MM.1S (cell line): ENCODE data around the gene UBQLN1.

ENCODE experiments used
- DNase-seq: peaks from one replicate; pipeline ENCODE4 v3.0.0-alpha.2; 2015
- H2AFZ ChIP-seq: fragments of 300-600 bp; sonication (generic); 2 replicates; pipeline ENCODE4 v1.6.0; 2016; ENCODE audit warnings: antibody characterized with exemption, low read length
- H3F3A ChIP-seq: fragments of 300-600 bp; sonication (generic); 2 replicates; pipeline ENCODE4 v1.6.1; 2016; ENCODE audit warnings: mild to moderate bottlenecking, antibody characterized with exemption, low read length, moderate library complexity, mixed read lengths; ENCODE audit not compliant: insufficient read depth
- H3K27ac ChIP-seq: fragments of 300-600 bp; sonication (generic); 2 replicates; pipeline ENCODE4 v1.5.1; 2016; ENCODE audit warnings: mild to moderate bottlenecking, low read length
- H3K27me3 ChIP-seq: fragments of 300-600 bp; sonication (generic); replicated peaks from 2 replicates; pipeline ENCODE4 v1.6.0; 2016; ENCODE audit warnings: low read length; ENCODE audit not compliant: insufficient read depth
- H3K36me3 ChIP-seq: fragments of 300-600 bp; sonication (generic); replicated peaks from 2 replicates; pipeline ENCODE4 v1.6.1; 2016; ENCODE audit warnings: mild to moderate bottlenecking, low read length, mixed read lengths; ENCODE audit not compliant: insufficient read depth
- H3K4me1 ChIP-seq: fragments of 300-600 bp; sonication (generic); 2 replicates; pipeline ENCODE4 v1.6.1; 2016; ENCODE audit warnings: low read length, mixed read lengths
- H3K4me2 ChIP-seq: fragments of 300-600 bp; sonication (generic); 2 replicates; pipeline ENCODE4 v1.6.0; 2016; ENCODE audit warnings: low read depth, low read length
- H3K4me3 ChIP-seq: fragments of 300-600 bp; sonication (generic); 2 replicates; pipeline ENCODE4 v1.5.1; 2016; ENCODE audit warnings: low read length, mixed read lengths
- H3K79me2 ChIP-seq: fragments of 300-600 bp; sonication (generic); 2 replicates; pipeline ENCODE4 v1.6.1; 2016; ENCODE audit warnings: mixed run types, low read length, mixed read lengths
- H3K9ac ChIP-seq: fragments of 300-600 bp; sonication (generic); 2 replicates; pipeline ENCODE4 v1.6.1; 2016; ENCODE audit warnings: low read length, mixed read lengths
- H3K9me2 ChIP-seq: fragments of 300-600 bp; sonication (generic); replicated peaks from 2 replicates; pipeline ENCODE4 v1.6.1; 2016; ENCODE audit warnings: mild to moderate bottlenecking, low read length, mixed read lengths; ENCODE audit not compliant: insufficient read depth
- H3K9me3 ChIP-seq: fragments of 300-600 bp; sonication (generic); replicated peaks from 2 replicates; pipeline ENCODE4 v1.6.1; 2016; ENCODE audit warnings: mild to moderate bottlenecking, low read length, mixed read lengths; ENCODE audit not compliant: insufficient read depth
- H4K20me1 ChIP-seq: fragments of 300-600 bp; sonication (generic); 2 replicates; pipeline ENCODE4 v1.6.1; 2016; ENCODE audit warnings: mild to moderate bottlenecking, low read length, moderate library complexity, mixed read lengths; ENCODE audit not compliant: insufficient read depth
- CTCF ChIP-seq: fragments of 300-600 bp; sonication (generic); IDR thresholded peaks from 2 replicates; pipeline ENCODE4 v1.5.1; 2016; ENCODE audit warnings: antibody characterized with exemption, low read length, mixed read lengths
- EZH2 ChIP-seq: fragments of 300-600 bp; sonication (generic); optimal IDR thresholded peaks from 2 replicates; pipeline ENCODE3; 2017; ENCODE audit warnings: low read depth, mild to moderate bottlenecking, antibody characterized with exemption, low read length, mixed read lengths
- EZH2phosphoT487 ChIP-seq: fragments of 300-600 bp; sonication (generic); IDR thresholded peaks from 2 replicates; pipeline ENCODE4 v1.6.1; 2018; ENCODE audit warnings: antibody characterized with exemption, low read length

Gene UBQLN1

DNA sequence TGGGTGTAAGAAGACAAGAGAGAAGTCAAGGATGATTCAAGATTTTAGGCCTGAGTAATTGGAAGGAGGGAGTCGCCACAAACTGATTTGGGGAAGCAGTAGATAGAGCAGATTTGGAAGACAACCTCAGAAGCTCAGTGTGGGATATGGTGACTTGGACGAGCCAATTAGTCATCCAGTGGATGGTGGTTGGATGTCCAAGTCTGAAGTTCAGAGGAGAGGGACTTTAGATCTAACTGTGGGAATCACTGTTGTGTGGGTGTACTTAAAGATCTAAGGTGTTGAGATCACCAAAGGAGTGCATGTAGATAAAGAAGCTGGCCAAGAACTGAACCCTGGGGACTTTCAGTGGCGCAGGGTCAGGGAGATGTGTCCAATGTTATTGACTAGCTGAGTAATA lies 82.6 kb downstream of the UBQLN1 start:
- H3K27ac ChIP-seq, result no peak overlapping the region
- H3K36me3 ChIP-seq, result no peaks in the 10 kb centered on the region
- H3K9ac ChIP-seq, result no peak overlapping the region
- DNase-seq, result no peak
- H4K20me1 ChIP-seq, result no peaks in the 10 kb centered on the region
- H2AFZ ChIP-seq, result no peak overlapping the region
- no peaks in the 10 kb centered on the region for H3K9me2 ChIP-seq
- H3K4me2 ChIP-seq, result no peak overlapping the region
- TF ChIP-seq EZH2phosphoT487, result no peak
- TF ChIP-seq EZH2, result no peak
- no peak for TF ChIP-seq CTCF
- peaks cover 12% of the 10 kb centered on the region for H3F3A ChIP-seq
- no peaks in the 10 kb centered on the region for H3K27me3 ChIP-seq
- 0 out of 2 replicates have a peak, but pooled peaks cover 3% of the 10 kb centered on the region for H3K79me2 ChIP-seq
- no peaks in the 10 kb centered on the region for H3K9me3 ChIP-seq
- no peak overlapping the region for H3K4me3 ChIP-seq
- H3K4me1 ChIP-seq, result peaks cover 9% of the 10 kb centered on the region

DNA sequence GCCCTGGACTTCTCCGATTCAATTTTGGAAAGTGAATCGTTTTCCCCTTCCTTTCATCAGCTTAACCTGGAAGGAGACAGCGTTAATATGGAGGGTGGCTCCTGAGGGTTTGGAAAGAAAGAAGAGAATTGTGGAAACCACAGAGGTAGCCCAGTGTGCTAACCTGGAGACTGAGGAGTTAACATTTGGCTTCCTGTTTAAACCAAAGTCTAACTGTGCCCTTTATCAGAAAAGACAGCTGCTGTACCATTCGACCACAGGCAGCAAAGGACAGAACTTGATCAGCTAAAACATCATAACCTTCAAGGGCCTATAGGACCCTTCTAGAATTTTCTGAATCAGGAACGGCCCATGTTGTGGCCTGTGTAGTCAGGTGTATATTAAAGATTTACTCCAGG lies 84.1 kb downstream of the UBQLN1 start:
- H3K9ac ChIP-seq, result peak overlapping the region; percentile 90
- H2AFZ ChIP-seq, result peak overlapping the region; percentile 96
- H3K36me3 ChIP-seq, result no peaks in the 10 kb centered on the region
- peaks cover 12% of the 10 kb centered on the region for H3F3A ChIP-seq
- H3K27ac ChIP-seq, result peak overlapping the region; percentile 85
- peak; percentile 63 for DNase-seq
- no peaks in the 10 kb centered on the region for H3K9me3 ChIP-seq
- no peaks in the 10 kb centered on the region for H3K27me3 ChIP-seq
- 0 out of 2 replicates have a peak, but pooled peaks cover 3% of the 10 kb centered on the region for H3K79me2 ChIP-seq
- H3K4me1 ChIP-seq, result peaks cover 9% of the 10 kb centered on the region
- H3K4me2 ChIP-seq, result peak overlapping the region; percentile 98
- no peak for TF ChIP-seq CTCF
- no peak for TF ChIP-seq EZH2phosphoT487
- no peaks in the 10 kb centered on the region for H4K20me1 ChIP-seq
- peak overlapping the region; percentile 94 for H3K4me3 ChIP-seq
- no peaks in the 10 kb centered on the region for H3K9me2 ChIP-seq

DNA sequence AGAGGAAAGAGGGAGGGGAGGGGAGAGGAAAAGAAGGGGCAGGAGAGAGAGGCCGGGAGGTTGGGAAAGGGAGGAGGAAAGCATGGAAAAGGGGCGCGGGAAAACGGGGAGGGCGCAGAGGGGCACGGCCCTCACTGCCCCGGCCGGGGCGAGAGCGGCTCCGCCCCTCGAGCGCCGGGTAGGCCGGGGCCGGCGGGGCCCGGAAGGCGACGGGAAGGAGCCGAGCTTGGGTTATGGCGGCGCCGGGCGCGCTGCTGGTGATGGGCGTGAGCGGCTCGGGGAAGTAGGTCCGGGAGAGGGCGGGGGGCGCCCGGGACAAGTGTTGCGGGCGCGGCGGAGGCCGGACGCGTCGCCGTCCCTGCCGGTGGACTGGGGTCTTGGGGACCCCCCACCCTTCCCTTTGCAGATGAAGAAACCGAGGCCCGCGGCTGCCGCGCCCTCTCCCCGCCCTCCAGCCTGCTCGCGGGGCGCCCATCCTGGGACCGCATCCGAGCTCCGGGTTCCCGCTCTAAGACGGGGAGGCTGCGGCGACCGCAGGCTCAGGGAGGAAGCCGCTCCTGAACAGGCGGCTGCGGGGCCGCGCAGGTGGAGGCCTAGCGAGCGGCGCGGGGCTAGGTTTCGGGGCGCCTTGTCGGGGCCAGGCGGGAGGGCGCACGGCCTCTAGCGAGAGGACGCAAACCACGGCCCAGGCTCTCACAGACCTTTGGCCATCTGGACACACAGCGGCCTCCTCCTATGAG lies 84.6 kb downstream of the UBQLN1 start, which contains the start of gene IDNK:
Gene IDNK (plus strand): TSS at position 205 of the 740 bp plus-strand sequence. CDS start 29 bp downstream, at position 234.
- peak within 1 kb of the TSS; percentile 85 for H3K27ac ChIP-seq
- H3K79me2 ChIP-seq, result 0 out of 2 replicates have a peak, but pooled peaks cover 3% of the 10 kb centered on the region
- TF ChIP-seq CTCF (no peak), EZH2 (no peak), EZH2phosphoT487 (no peak)
- peaks cover 9% of the 10 kb centered on the region for H3K4me1 ChIP-seq
- peak within 1 kb of the TSS; percentile 98 for H3K4me2 ChIP-seq
- peak; percentile 63 for DNase-seq
- no peaks in the 10 kb centered on the region for H3K9me3 ChIP-seq
- H3K4me3 ChIP-seq, result peak within 1 kb of the TSS; percentile 94
- peaks cover 12% of the 10 kb centered on the region for H3F3A ChIP-seq
- no peaks in the 10 kb centered on the region for H3K9me2 ChIP-seq
- no peaks in the 10 kb centered on the region for H4K20me1 ChIP-seq
- no peaks in the 10 kb centered on the region for H3K27me3 ChIP-seq
- H3K9ac ChIP-seq, result peak within 1 kb of the TSS; percentile 90
- no peaks in the 10 kb centered on the region for H3K36me3 ChIP-seq
- peak within 1 kb of the TSS; percentile 96 for H2AFZ ChIP-seq
